ENCODE data around the gene TMEM198. TPM values are rescaled to one million over a fixed set of nuclear protein-coding genes. Genes with fewer than 3 reads are reported as not detected.

The TMEM198 gene
- total RNA-seq, 1 experiment from 2014 or later: 2.1 TPM

DNA sequence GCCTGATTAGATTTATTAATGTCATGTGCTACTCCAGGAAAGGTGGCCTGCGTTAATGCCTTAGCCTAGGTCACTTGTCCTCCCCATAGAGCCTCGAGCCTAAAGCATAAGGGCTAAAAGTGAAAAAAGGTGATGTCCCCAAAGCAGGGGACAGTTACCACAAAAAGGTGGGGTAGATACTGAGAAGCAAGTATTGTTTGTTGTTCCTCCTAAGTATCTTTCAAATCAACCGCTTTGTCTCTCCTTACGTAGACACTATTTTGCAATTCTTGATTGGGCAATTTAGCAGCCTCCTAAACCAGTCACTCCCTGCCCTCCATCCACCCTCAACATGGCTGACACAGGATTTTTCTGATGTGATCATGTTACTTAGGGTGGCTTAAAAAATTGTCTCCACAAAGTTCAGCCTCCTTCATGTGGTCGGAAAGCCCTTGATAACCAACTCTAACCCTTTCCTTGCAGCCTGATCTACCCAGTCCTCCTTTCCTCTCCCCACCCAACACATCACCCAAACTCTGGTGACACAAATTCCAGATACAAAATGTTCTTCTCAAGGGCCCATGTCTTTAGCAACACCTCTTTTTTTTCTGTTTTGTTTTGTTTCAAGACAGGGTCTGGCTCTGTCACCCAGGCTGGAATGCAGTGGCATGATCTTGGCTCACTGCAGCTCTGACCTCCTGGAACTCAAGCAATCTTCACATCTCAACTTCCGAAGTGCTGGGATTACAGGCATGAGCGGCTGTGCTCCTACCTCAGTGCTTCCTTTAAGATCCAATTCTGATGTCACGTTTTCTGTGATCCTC, 35.2 kb downstream of the TMEM198 start:
- in situ Hi-C loops (cut with HindIII; ENCODE audit: low pct_unique_long_range_greater_than_20kb, low sequenced_read_pairs): no loop called here
- no peak for DNase-seq (ENCODE audit: low read depth, low spot score)

- in situ Hi-C loops (cut with HindIII; ENCODE audit: low pct_unique_long_range_greater_than_20kb, low sequenced_read_pairs): no loop called here
- no peak for DNase-seq (ENCODE audit: low read depth, low spot score)
Measured at GRCh38 chr2:219581346-219581745, 37.5 kb downstream of the TMEM198 start.

GRCh38 chr2:219591091-219591490, 47.3 kb downstream of the TMEM198 start:
- DNase-seq (ENCODE audit: low read depth, low spot score): no peak
- in situ Hi-C loops (cut with HindIII; ENCODE audit: low pct_unique_long_range_greater_than_20kb, low sequenced_read_pairs): no loop called here

DNA sequence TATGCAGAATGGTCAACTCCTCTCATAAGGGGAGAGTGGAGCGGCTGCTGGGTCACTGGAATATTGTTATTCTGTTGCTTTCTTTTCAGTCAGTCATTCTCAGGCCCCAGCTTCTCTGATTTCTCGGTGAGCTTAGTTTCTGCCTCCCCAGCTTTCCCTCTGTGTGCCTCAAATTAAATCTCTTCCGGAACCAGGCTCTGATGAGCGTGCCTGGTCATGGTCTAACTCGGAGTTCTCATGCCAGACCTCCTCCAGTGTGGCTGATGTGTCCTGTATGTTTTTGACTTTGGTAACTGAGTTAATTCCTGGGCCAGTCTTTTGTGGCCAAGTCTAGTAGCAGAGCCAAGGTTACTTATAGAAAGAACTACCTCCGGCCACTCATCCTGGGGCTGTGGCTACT, 48.9 kb downstream of the TMEM198 start:
- in situ Hi-C loops (cut with HindIII; ENCODE audit: low pct_unique_long_range_greater_than_20kb, low sequenced_read_pairs): no loop called here
- DNase-seq (ENCODE audit: low read depth, low spot score): no peak

DNA sequence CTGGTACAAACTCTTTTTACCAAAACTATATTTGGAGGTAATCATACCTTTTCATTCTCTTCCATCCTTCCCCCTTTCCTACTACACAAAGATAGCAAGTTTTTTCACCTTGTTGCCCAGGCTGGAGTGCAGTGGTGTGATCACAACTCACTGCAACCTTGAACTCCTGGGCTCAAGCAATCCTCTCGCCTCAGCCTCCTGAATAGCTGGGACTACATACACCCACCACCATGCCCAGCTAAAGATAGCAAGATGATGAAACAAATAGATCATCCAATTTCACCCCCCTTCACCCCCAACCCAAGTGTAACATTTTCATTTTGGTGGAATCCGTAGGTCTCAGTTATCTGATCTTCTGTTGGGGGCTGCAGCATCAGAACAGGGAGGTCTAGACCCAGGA, 49.3 kb downstream of the TMEM198 start:
- in situ Hi-C loops (cut with HindIII; ENCODE audit: low pct_unique_long_range_greater_than_20kb, low sequenced_read_pairs): no loop called here
- DNase-seq (ENCODE audit: low read depth, low spot score): no peak

- DNase-seq (ENCODE audit: low read depth, low spot score): no peak
- in situ Hi-C loops (cut with HindIII; ENCODE audit: low pct_unique_long_range_greater_than_20kb, low sequenced_read_pairs): no loop called here
Measured at GRCh38 chr2:219595256-219595655, 51.4 kb downstream of the TMEM198 start.

- DNase-seq (ENCODE audit: low read depth, low spot score): no peak
- in situ Hi-C loops (cut with HindIII; ENCODE audit: low pct_unique_long_range_greater_than_20kb, low sequenced_read_pairs): no loop called here
Measured at GRCh38 chr2:219596954-219597551, 53.2 kb downstream of the TMEM198 start.

GRCh38 chr2:219597552-219598307, 53.9 kb downstream of the TMEM198 start, which contains the start of gene STK11IP:
TSS of gene STK11IP (plus strand) at chr2:219597857. CDS start at chr2:219598120, 263 bp downstream.
- in situ Hi-C loops (cut with HindIII; ENCODE audit: low pct_unique_long_range_greater_than_20kb, low sequenced_read_pairs): no loop called here
- peak; percentile 97 for DNase-seq (ENCODE audit: low read depth, low spot score)

DNA sequence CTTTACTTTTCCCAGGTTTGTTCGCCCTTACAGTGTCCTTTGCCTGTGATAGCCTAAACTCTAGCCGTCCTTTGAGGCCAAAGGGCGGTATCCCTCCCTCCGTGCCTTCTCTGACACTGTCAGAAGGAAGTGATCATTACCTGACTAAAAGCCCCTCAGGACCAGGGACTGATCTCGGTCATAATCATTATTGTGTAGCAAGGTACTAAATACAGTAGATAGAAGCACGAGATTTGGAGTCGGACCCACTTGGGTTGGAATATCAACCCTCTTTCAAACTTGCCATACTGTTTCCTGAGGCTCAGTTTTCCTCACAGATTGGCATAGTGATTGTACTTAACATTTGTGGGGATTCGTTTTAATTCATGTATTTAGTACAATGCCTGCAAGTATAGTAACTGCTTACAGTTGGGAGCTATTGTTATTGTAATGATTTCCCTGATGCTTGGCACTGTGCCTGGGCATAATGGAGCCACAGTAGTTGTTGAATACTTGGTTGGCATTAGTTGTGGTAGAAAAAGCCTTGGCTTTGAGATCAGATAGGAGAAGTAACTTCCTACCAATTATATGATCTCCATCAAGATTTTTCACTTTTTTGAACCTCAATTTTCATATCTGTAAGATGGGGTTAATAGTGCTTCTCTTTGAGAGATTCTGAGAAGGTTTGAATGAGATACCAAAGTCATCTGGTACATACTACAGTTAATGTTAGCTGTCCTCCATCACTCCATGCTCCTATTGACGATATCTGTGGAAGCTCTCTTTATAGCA, 54.7 kb downstream of the TMEM198 start:
- in situ Hi-C loops (cut with HindIII; ENCODE audit: low pct_unique_long_range_greater_than_20kb, low sequenced_read_pairs): no loop called here

More for the DNA sequence above, 54.7 kb downstream of the TMEM198 start:
- DNase-seq (ENCODE audit: low read depth, low spot score): no peak

Small RNAs within 50 kb of the gene (small RNA-seq; reads per million reads assigned to genes)
- gene MIR3132 (0 reads per million in 2 experiments), gene RN7SKP213 (0 to 0.24 reads per million in 2 experiments)

Other genes with a start within 250 kb of the TMEM198 start
- gene PTPRN, start 234.6 kb upstream of the TMEM198 start, total RNA-seq (2014; rRNA removed; shearing (Covaris generic)): 1.5 and 2.8 TPM in 2 replicates
- not detected in 2 replicates for gene RESP18, start 211.3 kb upstream of the TMEM198 start, total RNA-seq (2014; rRNA removed; shearing (Covaris generic))
- gene DNPEP, start 156.1 kb upstream of the TMEM198 start, total RNA-seq (2014; rRNA removed; shearing (Covaris generic)): 46.8 and 50.1 TPM in 2 replicates
- 0.13 TPM in 1 of 2 replicates, not detected in the other for gene DES, start 125.7 kb upstream of the TMEM198 start, total RNA-seq (2014; rRNA removed; shearing (Covaris generic))
- gene SPEG, start 109.2 kb upstream of the TMEM198 start, total RNA-seq (2014; rRNA removed; shearing (Covaris generic)): 1.9 and 2.3 TPM in 2 replicates
- gene GMPPA, start 45.1 kb upstream of the TMEM198 start, total RNA-seq (2014; rRNA removed; shearing (Covaris generic)): 60.6 and 64.8 TPM in 2 replicates
- gene ASIC4, start 29.5 kb upstream of the TMEM198 start, total RNA-seq (2014; rRNA removed; shearing (Covaris generic)): not detected in 2 replicates
- gene CHPF, start 219 bp upstream of the TMEM198 start, total RNA-seq (2014; rRNA removed; shearing (Covaris generic)): 93.9 and 111 TPM in 2 replicates
- 30.7 and 34.7 TPM in 2 replicates for gene OBSL1, start 27.5 kb downstream of the TMEM198 start, total RNA-seq (2014; rRNA removed; shearing (Covaris generic))
- gene INHA, start 28.3 kb downstream of the TMEM198 start, total RNA-seq (2014; rRNA removed; shearing (Covaris generic)): 0.18 TPM in 1 of 2 replicates, not detected in the other
- gene STK11IP, start 53.8 kb downstream of the TMEM198 start, total RNA-seq (2014; rRNA removed; shearing (Covaris generic)): 13.9 and 14.7 TPM in 2 replicates
- gene SLC4A3, start 83.6 kb downstream of the TMEM198 start, total RNA-seq (2014; rRNA removed; shearing (Covaris generic)): 2.9 and 4.0 TPM in 2 replicates